T-helper 1 cell treated with Interleukin-12 subunit alpha and Interleukin-12 subunit beta and Interleukin-4 antibody, amounts not matched to agents 30 μg/mL and 1 μg/mL, for 36 hours (primary cell): Measurements from ENCODE around the gene COQ8B.

Experiments
- H3K27ac Mint-ChIP-seq: one replicate; pipeline ENCODE4 v1.8.0; 2021; ENCODE audit warnings: mild to moderate bottlenecking, mixed read lengths
- H3K27me3 Mint-ChIP-seq: one replicate; pipeline ENCODE4 v1.8.0; 2021; ENCODE audit warnings: low read depth, mixed read lengths
- H3K36me3 Mint-ChIP-seq: one replicate; pipeline ENCODE4 v1.8.0; 2021; ENCODE audit warnings: low read depth, mixed read lengths
- H3K4me1 Mint-ChIP-seq: one replicate; pipeline ENCODE4 v1.8.0; 2021; ENCODE audit warnings: low read depth, mixed read lengths
- H3K4me3 Mint-ChIP-seq: one replicate; pipeline ENCODE4 v1.8.0; 2021; ENCODE audit warnings: mild to moderate bottlenecking, moderate library complexity, mixed read lengths
- H3K9me3 Mint-ChIP-seq: one replicate; pipeline ENCODE4 v1.8.0; 2021; ENCODE audit warnings: mixed read lengths

COQ8B gene

DNA sequence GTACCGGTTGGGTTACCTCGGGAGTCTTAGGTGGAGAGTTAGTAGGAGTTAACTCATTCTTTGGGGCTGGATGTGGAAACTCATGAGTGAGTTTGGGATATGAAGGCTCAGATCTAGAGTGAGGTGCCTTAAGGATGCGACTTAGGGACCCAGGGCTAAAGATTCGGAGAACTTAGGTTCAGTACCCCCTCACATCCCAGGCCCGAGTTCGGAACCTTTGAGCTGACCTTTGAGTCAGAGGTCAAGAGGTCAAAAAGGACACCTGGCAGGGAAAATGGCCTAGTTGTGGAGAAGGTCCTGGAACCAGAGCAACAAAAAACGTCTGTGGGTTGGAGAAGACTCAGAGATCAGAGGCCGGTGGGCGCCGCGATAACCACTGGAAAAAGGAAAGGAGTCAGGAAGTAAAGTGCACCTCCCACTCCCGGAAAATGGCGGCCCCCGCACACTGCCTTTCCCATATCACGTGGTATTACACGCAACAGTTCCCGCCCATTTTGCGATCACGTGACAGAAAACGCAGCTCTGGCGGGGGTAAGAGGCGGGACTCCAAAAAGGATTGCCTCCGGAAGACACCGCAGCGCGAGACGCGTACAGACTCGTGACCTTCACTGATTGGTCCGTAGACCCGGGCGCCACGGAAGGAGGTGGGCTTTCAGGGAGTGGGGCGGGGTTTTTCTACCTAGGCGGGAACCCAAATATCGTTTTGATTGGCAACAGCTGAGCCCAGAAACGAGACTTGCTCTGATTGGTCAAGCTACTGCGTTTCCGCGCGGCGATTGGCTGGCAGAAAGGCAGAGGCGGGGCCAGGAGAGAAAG lies 33.6 kb upstream of the COQ8B start, which contains the start of gene ACTMAP:
TSS of gene ACTMAP (minus strand) at position 420 of the 816 bp plus-strand sequence. CDS start 674 bp downstream, outside the sequence.
- H3K27me3 Mint-ChIP-seq, result no peaks in the 10 kb centered on the region

DNA sequence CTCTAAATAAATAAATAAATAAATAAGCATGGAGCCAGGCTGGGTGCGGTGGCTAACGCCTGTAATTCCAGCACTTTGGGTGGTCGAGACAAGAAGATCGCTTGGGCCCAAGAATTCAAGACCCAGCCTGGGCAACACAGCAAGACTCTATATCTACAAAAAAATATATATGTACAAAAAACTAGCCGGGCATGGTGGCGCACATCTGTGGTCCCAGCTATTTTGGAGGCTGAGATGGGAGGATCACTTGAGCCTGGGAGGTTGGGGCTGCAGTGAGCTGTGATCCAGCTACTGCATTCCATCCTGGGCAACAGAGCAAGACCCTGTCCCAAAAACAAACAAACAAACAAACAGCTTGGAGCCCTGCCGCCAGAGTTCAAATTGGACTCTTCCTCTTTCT lies 30.9 kb upstream of the COQ8B start:
- no peak overlapping the region for H3K27ac Mint-ChIP-seq
- H3K4me1 Mint-ChIP-seq, result peaks cover 16% of the 10 kb centered on the region
- H3K36me3 Mint-ChIP-seq, result peaks cover 10% of the 10 kb centered on the region
- H3K9me3 Mint-ChIP-seq, result no peaks in the 10 kb centered on the region
- no peaks in the 10 kb centered on the region for H3K27me3 Mint-ChIP-seq
- no peak overlapping the region for H3K4me3 Mint-ChIP-seq

More for the DNA sequence above, 33.6 kb upstream of the COQ8B start, which contains the start of gene ACTMAP:
- Mint-ChIP-seq H3K4me3 (peak within 1 kb of the TSS; percentile 95), H3K4me1 (peaks cover 29% of the 10 kb centered on the region), H3K9me3 (no peaks in the 10 kb centered on the region), H3K27ac (peak within 1 kb of the TSS; percentile 97), H3K36me3 (peaks cover 22% of the 10 kb centered on the region)

DNA sequence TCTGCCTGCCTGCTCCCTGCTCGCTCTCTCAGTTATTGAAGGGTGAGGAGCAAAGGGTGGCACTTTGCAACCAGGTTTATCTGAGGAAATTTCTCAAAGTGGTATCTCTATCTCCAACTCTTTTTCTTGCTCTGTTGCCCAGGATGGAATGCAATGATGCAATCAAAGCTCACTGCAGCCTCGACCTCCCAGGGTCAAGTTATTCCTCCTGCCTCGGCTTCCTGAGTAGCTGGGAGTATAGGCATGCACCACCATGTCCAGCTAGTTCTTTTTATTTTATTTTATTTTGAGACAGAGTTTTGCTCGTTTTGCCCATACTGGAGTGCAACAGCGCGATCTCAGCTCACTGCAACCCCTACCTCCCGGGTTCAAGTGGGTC lies 28.7 kb upstream of the COQ8B start:
- Mint-ChIP-seq H3K27ac (no peak overlapping the region), H3K27me3 (no peaks in the 10 kb centered on the region), H3K4me3 (no peak overlapping the region), H3K4me1 (peaks cover 14% of the 10 kb centered on the region), H3K36me3 (peaks cover 2% of the 10 kb centered on the region), H3K9me3 (no peaks in the 10 kb centered on the region)

DNA sequence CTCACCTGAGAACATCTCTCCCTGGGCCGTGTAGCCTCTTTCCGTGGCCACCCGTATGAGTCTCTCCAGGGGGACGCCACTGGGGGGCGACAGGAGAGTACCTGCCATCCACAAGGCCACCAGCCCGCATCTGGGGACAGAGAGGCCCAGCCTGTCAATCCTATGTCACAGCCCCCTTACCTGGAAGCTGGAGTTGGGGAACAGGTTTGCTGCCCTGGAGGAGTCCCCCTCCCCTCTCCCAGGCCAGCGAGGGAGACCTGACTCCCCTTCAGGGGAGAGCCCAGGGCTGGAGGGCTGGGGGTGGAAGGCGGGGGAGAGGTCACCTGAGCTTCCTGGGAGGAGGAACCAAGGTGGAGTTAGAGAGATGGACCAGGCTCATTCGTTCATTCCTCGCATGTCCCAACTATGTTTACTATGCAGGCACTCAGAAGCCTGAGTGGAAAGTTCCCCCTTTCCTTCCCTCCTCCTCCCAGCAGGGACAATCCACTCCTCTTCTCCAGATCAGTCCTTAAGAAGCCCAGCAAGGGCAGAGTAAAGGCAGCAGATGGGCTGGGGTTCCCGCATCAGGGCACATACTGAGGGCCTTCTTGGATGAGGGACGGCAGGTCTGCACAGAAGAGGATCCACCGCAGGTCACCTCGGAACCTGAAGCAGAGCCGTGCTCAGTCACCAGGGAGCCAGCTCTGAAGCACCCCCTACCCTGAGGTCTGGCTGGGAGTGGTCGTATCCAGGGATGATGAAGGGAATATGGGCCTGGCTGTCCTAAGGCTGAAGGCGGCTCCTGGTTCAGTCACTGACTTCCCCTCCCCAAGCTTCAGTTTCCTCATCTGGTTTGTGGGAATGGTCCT lies 28.1 kb upstream of the COQ8B start:
- no peaks in the 10 kb centered on the region for H3K36me3 Mint-ChIP-seq

DNA sequence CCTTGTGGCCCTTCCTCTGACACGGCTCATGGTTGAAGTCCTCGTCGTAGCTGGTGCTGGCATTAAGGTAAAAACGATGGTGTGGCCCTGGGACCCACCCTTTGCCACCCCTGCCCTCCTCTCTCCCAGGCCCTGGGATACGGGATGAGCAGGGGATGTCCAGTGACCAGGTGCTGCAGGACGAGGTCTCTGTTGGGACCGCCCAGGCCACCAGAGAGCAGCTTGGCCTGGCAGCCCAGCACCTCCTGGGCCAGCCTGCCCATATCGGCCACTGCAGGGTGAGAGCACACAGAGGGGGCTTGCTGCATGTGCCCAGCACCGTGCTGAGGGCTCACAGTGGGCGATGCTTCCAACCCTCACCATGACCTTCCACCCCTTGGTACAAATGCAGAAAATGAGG lies 27.2 kb upstream of the COQ8B start:
- H3K9me3 Mint-ChIP-seq, result no peaks in the 10 kb centered on the region
- no peaks in the 10 kb centered on the region for H3K27me3 Mint-ChIP-seq
- H3K4me1 Mint-ChIP-seq, result peaks cover 6% of the 10 kb centered on the region
- H3K27ac Mint-ChIP-seq, result no peak overlapping the region
- H3K4me3 Mint-ChIP-seq, result no peak overlapping the region
- peaks cover under 1% of the 10 kb centered on the region for H3K36me3 Mint-ChIP-seq

More for the DNA sequence above, 28.1 kb upstream of the COQ8B start:
- H3K27me3 Mint-ChIP-seq, result no peaks in the 10 kb centered on the region
- no peak overlapping the region for H3K4me3 Mint-ChIP-seq
- peaks cover 8% of the 10 kb centered on the region for H3K4me1 Mint-ChIP-seq
- no peak overlapping the region for H3K27ac Mint-ChIP-seq
- H3K9me3 Mint-ChIP-seq, result no peaks in the 10 kb centered on the region

DNA sequence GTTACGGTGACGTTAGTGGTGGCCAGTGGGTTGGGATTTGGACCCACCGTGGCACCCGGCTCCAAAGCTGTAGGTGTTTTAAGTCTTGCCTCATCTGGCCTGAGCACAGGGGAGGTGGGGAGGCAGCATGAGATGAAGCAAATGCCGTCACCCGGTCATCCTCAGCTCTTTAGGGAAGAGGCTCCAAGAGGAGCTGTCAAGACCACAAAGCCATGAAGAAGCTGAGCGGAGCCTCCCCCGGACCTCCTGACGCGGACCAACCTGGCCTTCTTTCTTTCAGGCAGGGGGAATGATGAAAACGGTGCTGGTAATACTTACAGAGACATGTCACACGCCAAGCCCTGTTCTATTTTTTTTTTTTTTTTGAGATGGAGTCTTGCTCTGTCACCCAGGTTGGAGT lies 26.2 kb upstream of the COQ8B start:
- Mint-ChIP-seq H3K4me3 (no peak overlapping the region), H3K36me3 (peaks cover 4% of the 10 kb centered on the region), H3K9me3 (no peaks in the 10 kb centered on the region), H3K4me1 (peaks cover 4% of the 10 kb centered on the region), H3K27ac (no peak overlapping the region), H3K27me3 (no peaks in the 10 kb centered on the region)

DNA sequence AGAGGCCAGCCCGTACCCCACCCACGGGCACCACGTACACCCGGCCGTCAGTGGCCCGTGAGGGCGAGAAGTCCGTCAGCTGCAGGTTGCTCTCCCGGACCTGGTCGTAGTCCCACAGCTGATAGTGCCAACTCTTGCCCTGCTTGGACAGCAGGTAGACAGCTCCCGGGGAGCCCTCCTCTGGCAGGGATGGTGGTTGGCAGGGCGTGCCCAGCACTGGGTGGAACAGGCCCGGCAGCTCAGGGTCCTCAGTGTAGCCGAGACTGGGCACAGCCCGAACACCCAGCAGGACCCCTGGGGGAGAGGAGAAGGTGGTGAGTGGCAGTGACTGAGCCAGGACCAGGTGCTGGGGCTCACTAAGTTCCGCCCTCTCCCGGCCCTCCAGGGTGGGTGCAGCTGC lies 25.8 kb upstream of the COQ8B start:
- H3K4me1 Mint-ChIP-seq, result peaks cover 4% of the 10 kb centered on the region
- H3K27ac Mint-ChIP-seq, result no peak overlapping the region
- H3K9me3 Mint-ChIP-seq, result no peaks in the 10 kb centered on the region

DNA sequence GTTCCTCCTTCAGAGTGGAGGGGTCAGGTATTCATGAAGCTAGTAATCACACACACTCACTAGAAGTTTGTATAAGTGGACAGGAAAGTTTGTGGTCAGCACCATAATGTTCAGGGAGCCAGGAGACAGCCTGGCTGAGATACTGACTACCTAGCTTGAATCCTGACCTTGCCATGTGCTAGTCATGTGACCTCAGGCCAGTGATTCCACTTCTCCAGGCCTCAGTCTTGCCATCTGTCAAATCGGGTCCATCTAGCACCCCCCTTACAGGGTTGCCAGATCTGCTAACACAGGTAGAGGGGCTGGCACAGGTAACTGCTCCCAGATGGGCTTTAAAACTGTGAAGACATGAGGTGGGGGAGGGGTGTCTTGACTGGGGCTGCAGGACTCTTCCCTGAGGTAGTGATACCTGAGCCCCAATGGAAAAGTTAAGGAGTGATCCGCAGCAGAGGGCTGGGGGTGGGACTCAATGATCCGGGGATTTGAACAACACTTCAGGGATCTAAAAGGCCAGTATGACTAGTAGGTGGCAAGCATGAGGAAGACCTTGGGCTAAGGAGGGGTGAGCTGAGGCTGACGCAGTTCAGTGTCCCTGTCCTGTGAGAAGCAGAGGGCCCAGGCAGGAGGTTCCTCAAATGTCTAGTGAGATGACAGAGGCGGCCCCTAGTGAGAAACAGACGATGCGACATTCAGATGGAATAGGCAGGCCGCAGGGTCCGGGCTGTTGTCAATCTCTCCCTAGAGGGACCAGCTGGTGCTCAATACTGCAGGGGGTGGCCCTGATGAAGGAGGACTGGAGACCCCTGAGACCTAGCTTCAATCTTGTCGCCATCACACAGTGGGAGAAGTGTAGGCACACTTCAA lies 25.1 kb upstream of the COQ8B start:
- no peak overlapping the region for H3K4me3 Mint-ChIP-seq
- H3K27ac Mint-ChIP-seq, result no peak overlapping the region
- H3K9me3 Mint-ChIP-seq, result no peaks in the 10 kb centered on the region
- peaks cover 4% of the 10 kb centered on the region for H3K4me1 Mint-ChIP-seq
- peaks cover 10% of the 10 kb centered on the region for H3K36me3 Mint-ChIP-seq
- H3K27me3 Mint-ChIP-seq, result no peaks in the 10 kb centered on the region

More for the DNA sequence above, 25.8 kb upstream of the COQ8B start:
- Mint-ChIP-seq H3K27me3 (no peaks in the 10 kb centered on the region), H3K4me3 (no peak overlapping the region), H3K36me3 (peaks cover 7% of the 10 kb centered on the region)

DNA sequence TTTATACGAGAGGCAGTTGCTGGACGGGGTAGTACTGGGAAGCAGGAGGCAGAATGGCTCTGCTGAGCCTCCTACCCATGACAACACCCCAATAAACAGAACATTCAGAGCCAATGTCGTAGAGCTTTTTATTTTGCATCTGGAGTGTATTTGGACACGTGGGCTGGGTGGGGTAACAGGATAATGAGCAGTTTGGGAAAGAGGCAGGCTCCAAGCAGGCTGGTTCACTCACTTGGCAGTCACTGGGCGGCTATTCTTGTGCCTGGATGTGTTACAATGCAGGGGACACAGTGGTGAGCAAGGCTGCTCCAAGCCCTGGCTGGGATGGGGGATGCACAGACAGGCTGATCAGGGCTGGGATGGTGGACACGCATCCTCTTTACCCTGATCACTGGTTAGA lies 24.1 kb upstream of the COQ8B start:
- Mint-ChIP-seq H3K9me3 (no peaks in the 10 kb centered on the region), H3K36me3 (peaks cover 11% of the 10 kb centered on the region), H3K4me1 (peaks cover 4% of the 10 kb centered on the region), H3K27me3 (no peaks in the 10 kb centered on the region), H3K4me3 (no peak overlapping the region), H3K27ac (no peak overlapping the region)

DNA sequence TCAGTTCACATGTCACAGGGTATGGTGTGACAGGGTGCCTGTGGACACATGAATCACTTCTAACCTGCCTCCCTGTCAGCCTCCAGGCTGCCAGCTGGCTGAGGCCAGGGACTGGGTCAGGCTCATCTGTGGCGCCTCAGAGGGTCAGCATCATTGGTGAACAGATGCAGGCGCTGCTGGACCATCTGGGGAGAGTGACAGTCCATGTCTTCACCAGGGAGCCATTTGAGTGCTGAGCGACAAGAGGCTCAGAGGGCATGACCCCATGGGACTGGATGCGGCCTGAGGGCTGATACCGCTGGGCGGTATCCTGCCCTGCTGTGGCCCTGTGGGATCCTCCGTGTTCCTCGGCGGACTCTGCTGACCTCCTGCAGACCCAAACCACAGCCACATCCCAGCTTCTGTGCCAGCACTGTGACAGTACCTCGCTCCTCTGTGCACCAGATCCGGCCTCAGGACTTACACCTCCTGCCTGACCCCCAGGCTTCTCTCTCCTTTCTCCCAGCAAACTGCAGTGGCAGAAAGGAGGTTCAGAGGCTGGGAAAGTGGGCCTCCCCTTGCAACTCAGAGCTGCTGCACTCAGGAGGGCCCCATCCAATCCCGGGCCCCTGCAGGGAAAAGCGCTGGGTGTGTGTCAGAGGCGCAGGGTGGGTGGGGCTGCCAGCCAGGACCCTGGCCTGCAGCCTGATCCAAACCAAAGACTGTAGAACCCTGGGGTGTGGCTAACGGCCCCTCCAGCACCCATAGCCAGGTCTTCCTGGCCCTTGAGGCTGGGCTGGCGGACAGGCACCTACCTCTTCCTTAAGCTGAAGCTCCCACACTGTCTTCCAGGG lies 23.4 kb upstream of the COQ8B start:
- Mint-ChIP-seq H3K27me3 (no peaks in the 10 kb centered on the region), H3K9me3 (no peaks in the 10 kb centered on the region), H3K27ac (no peak overlapping the region), H3K4me3 (no peak overlapping the region), H3K36me3 (peaks cover 16% of the 10 kb centered on the region), H3K4me1 (peaks cover 4% of the 10 kb centered on the region)

DNA sequence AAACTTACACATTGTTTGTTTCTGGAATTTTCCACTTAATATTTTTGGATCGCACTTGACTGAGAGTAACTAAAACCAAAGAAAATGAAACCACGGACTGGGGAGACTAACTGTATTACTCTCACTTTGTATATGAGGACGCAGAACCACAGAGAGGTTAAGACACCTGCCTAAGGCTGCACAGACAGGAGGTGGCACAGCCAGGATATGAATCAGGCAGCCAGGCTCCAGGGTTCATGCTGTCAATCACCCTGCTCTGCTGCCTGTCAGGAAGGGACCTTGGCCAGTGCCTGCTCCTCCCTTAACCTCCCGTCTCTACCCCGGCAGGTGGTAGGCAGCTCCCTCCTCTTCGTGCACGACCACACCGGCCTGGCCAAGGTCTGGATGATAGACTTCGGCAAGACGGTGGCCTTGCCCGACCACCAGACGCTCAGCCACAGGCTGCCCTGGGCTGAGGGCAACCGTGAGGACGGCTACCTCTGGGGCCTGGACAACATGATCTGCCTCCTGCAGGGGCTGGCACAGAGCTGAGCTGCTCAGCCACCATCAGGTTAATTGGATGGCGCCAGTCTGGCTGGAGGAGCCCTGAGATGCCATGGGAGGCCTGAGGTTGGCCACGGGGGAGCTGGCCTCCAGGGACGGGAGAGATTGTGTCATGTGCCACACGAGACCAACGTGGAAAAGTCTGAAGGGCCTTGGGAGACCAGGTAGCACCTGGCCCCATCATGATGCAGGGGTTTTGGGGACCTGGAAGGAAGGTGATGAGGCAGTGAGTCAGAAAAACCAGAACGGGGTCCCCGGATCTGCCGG lies 22.5 kb upstream of the COQ8B start:
- Mint-ChIP-seq H3K9me3 (no peaks in the 10 kb centered on the region), H3K27ac (no peak overlapping the region), H3K36me3 (peaks cover 18% of the 10 kb centered on the region), H3K27me3 (no peaks in the 10 kb centered on the region), H3K4me3 (no peak overlapping the region), H3K4me1 (peaks cover 4% of the 10 kb centered on the region)

DNA sequence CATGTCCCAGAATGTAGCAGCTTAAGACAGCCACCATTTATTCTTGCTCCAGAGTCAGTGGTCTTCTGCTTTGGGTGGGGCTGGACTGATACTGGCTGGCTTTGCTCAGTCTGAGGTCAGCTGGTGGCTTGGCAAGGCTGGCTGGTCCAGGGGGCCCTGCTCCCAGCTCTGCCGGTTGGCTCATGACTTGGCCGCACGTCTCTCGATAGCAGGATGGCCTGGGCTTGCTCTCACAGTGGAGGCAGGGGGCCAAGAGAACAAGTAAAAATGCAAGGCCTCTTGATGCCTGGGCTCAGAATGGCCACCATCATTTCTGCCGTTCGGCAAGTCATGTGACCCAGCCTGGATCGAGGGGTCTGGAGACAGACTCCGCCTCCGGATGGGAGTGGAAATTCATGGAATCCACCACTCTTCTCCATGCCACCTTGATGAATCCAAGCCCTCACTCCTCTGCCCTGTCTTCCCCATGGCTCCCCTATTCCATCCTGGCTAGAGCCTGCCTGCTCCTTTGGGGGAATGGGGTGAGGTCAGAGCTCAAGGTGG lies 20.5 kb upstream of the COQ8B start:
- Mint-ChIP-seq H3K27me3 (no peaks in the 10 kb centered on the region), H3K4me1 (peaks cover 6% of the 10 kb centered on the region), H3K9me3 (no peaks in the 10 kb centered on the region), H3K36me3 (peaks cover 32% of the 10 kb centered on the region), H3K4me3 (no peak overlapping the region), H3K27ac (no peak overlapping the region)

DNA sequence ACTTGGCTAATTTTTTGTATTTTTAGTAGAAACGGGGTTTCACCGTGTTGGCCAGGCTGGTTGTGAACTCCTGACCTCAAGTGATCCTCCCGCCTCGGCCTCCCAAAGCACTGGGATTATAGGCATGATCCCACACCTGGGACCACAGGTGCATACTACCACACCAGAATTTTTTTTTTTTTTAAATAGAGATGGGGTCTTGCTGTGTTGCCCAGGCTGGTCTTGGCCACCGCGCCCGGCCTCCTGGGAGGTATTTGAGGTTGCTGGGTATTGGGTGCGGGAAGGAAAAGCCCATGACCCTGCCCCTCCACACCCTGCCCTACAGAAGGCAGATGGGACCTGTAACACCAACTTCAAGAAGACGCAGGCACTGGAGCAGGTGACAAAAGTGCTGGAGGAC lies 20.0 kb upstream of the COQ8B start:
- H3K27ac Mint-ChIP-seq, result no peak overlapping the region
- no peaks in the 10 kb centered on the region for H3K27me3 Mint-ChIP-seq
- no peak overlapping the region for H3K4me3 Mint-ChIP-seq
- H3K4me1 Mint-ChIP-seq, result peaks cover 6% of the 10 kb centered on the region
- H3K36me3 Mint-ChIP-seq, result peaks cover 32% of the 10 kb centered on the region
- H3K9me3 Mint-ChIP-seq, result no peaks in the 10 kb centered on the region
